CD4-positive, alpha-beta T cell (primary cell): ENCODE data around the gene MEIOC. TPM values are rescaled to one million over a fixed set of nuclear protein-coding genes. Genes with fewer than 3 reads are reported as not detected.
"Not testable (repeated sequence)": the region's sequence is repeated elsewhere in the genome, so short reads cannot be mapped to it uniquely, and the experiment has no call there.

ENCODE experiments used
- ATAC-seq: fragments of 200-7000 bp; cut with Tn5 transposase; one replicate; pipeline ENCODE4 v1.10.0; 2022; ENCODE audit warnings: mild to moderate bottlenecking; ENCODE audit not compliant: poor library complexity
- CTCF ChIA-PET: fragments of 350-600 bp; sonication (Branson Sonifier 250); formaldehyde crosslinking; loops from one replicate; lab custom pipeline; 2021; ENCODE audit warnings: antibody characterized with exemption, inconsistent platforms; lab: Charles Lee
- POLR2A ChIA-PET: fragments of 350-600 bp; sonication (Branson Sonifier 250); formaldehyde crosslinking; loops from one replicate; lab custom pipeline; 2021; ENCODE audit warnings: antibody characterized with exemption, inconsistent platforms; lab: Charles Lee
- DNase-seq, 14 experiments: peaks; one replicate each; pipeline ENCODE4 v3.0.0-alpha.2; 2013 to 2020; ENCODE audit warnings: mixed read lengths in 2 of 14
- H3K27ac ChIP-seq, 2 donors: one replicate each; pipeline versions ENCODE4 v1.5.1 to v1.7.0; 2013; ENCODE audit warnings: low read length in 2 of 2, low read depth in 1 of 2, mild to moderate bottlenecking in 1 of 2
- H3K27me3 ChIP-seq, 2 experiments: 1 replicate in 1 of 2; 2 replicates in 1 of 2; pipeline versions ENCODE4 v1.6.1 to v1.7.0; 2013; ENCODE audit warnings: low read length in 2 of 2, control low read depth in 1 of 2, mild to moderate bottlenecking in 1 of 2, moderate library complexity in 1 of 2; ENCODE audit not compliant: insufficient read depth in 2 of 2, control insufficient read depth in 1 of 2
- H3K36me3 ChIP-seq: one replicate; pipeline ENCODE4 v1.6.1; 2013; ENCODE audit warnings: low read length, control low read depth; ENCODE audit not compliant: insufficient read depth
- H3K4me1 ChIP-seq: one replicate; pipeline ENCODE4 v1.6.1; 2013; ENCODE audit warnings: low read length, control low read depth; ENCODE audit not compliant: insufficient read depth
- H3K4me3 ChIP-seq: one replicate; pipeline ENCODE4 v1.5.1; 2013; ENCODE audit warnings: mild to moderate bottlenecking, low read length, moderate library complexity
- H3K9me3 ChIP-seq, 2 experiments: 1 replicate in 1 of 2; 2 replicates in 1 of 2; pipeline versions ENCODE4 v1.6.1 to v1.7.0; 2013; ENCODE audit warnings: low read length in 2 of 2, mild to moderate bottlenecking in 2 of 2, control low read depth in 1 of 2, moderate library complexity in 1 of 2; ENCODE audit not compliant: control insufficient read depth in 1 of 2, insufficient read depth in 1 of 2
- H3K27ac Mint-ChIP-seq: one replicate; pipeline ENCODE4 v1.8.0; 2020; ENCODE audit warnings: mixed read lengths
- H3K27me3 Mint-ChIP-seq: one replicate; pipeline ENCODE4 v1.8.0; 2021; ENCODE audit warnings: mixed read lengths
- H3K36me3 Mint-ChIP-seq: one replicate; pipeline ENCODE4 v1.8.0; 2021; ENCODE audit warnings: low read depth, mixed read lengths
- H3K4me1 Mint-ChIP-seq: one replicate; pipeline ENCODE4 v1.8.0; 2021; ENCODE audit warnings: low read depth, mixed read lengths
- H3K4me3 Mint-ChIP-seq: one replicate; pipeline ENCODE4 v1.8.0; 2020; ENCODE audit warnings: mild to moderate bottlenecking, mixed read lengths
- H3K9me3 Mint-ChIP-seq: one replicate; pipeline ENCODE4 v1.8.0; 2020; ENCODE audit warnings: mixed read lengths
- CTCF ChIP-seq: fragments of 200-600 bp; IDR thresholded peaks from one replicate; pipeline ENCODE4 v1.8.0; 2022; ENCODE audit warnings: antibody characterized with exemption, mild to moderate bottlenecking
- intact Hi-C, 2 experiments: fragments of 100-400 bp; cut with DNase I in 1 of 2; cut with micrococcal nuclease in 1 of 2; formaldehyde crosslinking; loops; one replicate each; pipeline versions ENCODE4 v1.15.1 to v1.9.0; 2023 to 2025; cut with DNase I, micrococcal nuclease
- total RNA-seq, 174 experiments: library from RNA in 2 of 174; stranded (reverse) in 2 of 174; gene quantifications; one replicate each; pipeline ENCODE4 v1.2.3 and lab custom pipeline; 2021 to 2026

The MEIOC gene
- total RNA-seq, 2 experiments from 2014 or later, result 0.08 TPM; not detected in 1

GRCh38 chr17:44673893-44674292 is 17.6 kb downstream of the MEIOC start:
- Mint-ChIP-seq H3K4me3 (no peak overlapping the region), H3K27ac (no peak overlapping the region), H3K4me1 (no peaks in the 10 kb centered on the region), H3K27me3 (no peaks in the 10 kb centered on the region), H3K36me3 (peaks cover 18% of the 10 kb centered on the region), H3K9me3 (no peaks in the 10 kb centered on the region)
- POLR2A ChIA-PET, result no interaction called here
- Histone ChIP-seq H3K4me1 (no peaks in the 10 kb centered on the region), H3K27me3 (no peaks in the 10 kb centered on the region), H3K36me3 (peaks cover 8% of the 10 kb centered on the region), H3K27ac (no peak overlapping the region), H3K4me3 (no peak overlapping the region), H3K9me3 (no peaks in the 10 kb centered on the region)
- CTCF ChIA-PET, result no interaction called here
- no peak for TF ChIP-seq CTCF
- intact Hi-C loops, result loop anchor here in 1 of 2 experiments (5.0 kb wide), 1 partner anchor 142 kb away; no protein-coding TSS in a partner anchor
- ATAC-seq (no peak), DNase-seq (no peak)

- H3K27ac ChIP-seq, result no peak overlapping the region
- no peaks in the 10 kb centered on the region for H3K27me3 Mint-ChIP-seq
- H3K27ac Mint-ChIP-seq, result no peak overlapping the region
- ChIA-PET CTCF (no interaction called here), POLR2A (no interaction called here)
- no peak for TF ChIP-seq CTCF
- no peaks in the 10 kb centered on the region for H3K9me3 Mint-ChIP-seq
- peaks cover 47% of the 10 kb centered on the region for H3K36me3 Mint-ChIP-seq
- no peak overlapping the region for H3K4me3 ChIP-seq
- H3K4me3 Mint-ChIP-seq, result no peak overlapping the region
- H3K4me1 Mint-ChIP-seq, result no peaks in the 10 kb centered on the region
- no peaks in the 10 kb centered on the region for H3K27me3 ChIP-seq
- no peak for ATAC-seq
- no peaks in the 10 kb centered on the region for H3K9me3 ChIP-seq
- no peak for DNase-seq
- intact Hi-C loops, result no loop called here
- no peaks in the 10 kb centered on the region for H3K4me1 ChIP-seq
- peaks cover 32% of the 10 kb centered on the region for H3K36me3 ChIP-seq
These were observed 20.9 kb downstream of the MEIOC start for GRCh38 chr17:44677136-44677535.

- H3K36me3 Mint-ChIP-seq, result peaks cover 81% of the 10 kb centered on the region
These were observed 27.0 kb downstream of the MEIOC start for GRCh38 chr17:44683303-44683702.

GRCh38 chr17:44687756-44688155 is 31.5 kb downstream of the MEIOC start:
- CTCF ChIA-PET, result no interaction called here
- H3K4me1 Mint-ChIP-seq, result peaks cover 30% of the 10 kb centered on the region
- peaks cover 27% of the 10 kb centered on the region for H3K4me1 ChIP-seq
- TF ChIP-seq CTCF, result no peak
- ATAC-seq, result no peak
- H3K36me3 Mint-ChIP-seq, result peaks cover 56% of the 10 kb centered on the region
- intact Hi-C loops, result loop anchor here in 1 of 2 experiments (2.0 kb wide), 2 partner anchors 179 to 211 kb away; partner anchors contain the start of gene EFTUD2
- H3K27ac Mint-ChIP-seq, result no peak overlapping the region
- DNase-seq, result no peak
- H3K9me3 Mint-ChIP-seq, result no peaks in the 10 kb centered on the region
- peaks cover 28% of the 10 kb centered on the region for H3K36me3 ChIP-seq
- H3K4me3 ChIP-seq, result no peak overlapping the region
- H3K27me3 ChIP-seq, result no peaks in the 10 kb centered on the region
- no peaks in the 10 kb centered on the region for H3K27me3 Mint-ChIP-seq
- no peaks in the 10 kb centered on the region for H3K9me3 ChIP-seq
- no peak overlapping the region for H3K27ac ChIP-seq
- no peak overlapping the region for H3K4me3 Mint-ChIP-seq
- POLR2A ChIA-PET, result no interaction called here

More at GRCh38 chr17:44683303-44683702, 27.0 kb downstream of the MEIOC start:
- H3K4me1 ChIP-seq, ATAC-seq, H3K27ac Mint-ChIP-seq, H3K9me3 ChIP-seq, H3K9me3 Mint-ChIP-seq, H3K4me3 ChIP-seq, DNase-seq, POLR2A ChIA-PET, H3K4me3 Mint-ChIP-seq, H3K27ac ChIP-seq, intact Hi-C loops, H3K27me3 ChIP-seq, H3K27me3 Mint-ChIP-seq, H3K4me1 Mint-ChIP-seq: not testable (repeated sequence)
- CTCF ChIA-PET, result interaction anchor here (0.6 kb wide), 1 partner anchor 13 kb away, joined by 3 read pairs; no protein-coding TSS in a partner anchor
- peaks cover 59% of the 10 kb centered on the region for H3K36me3 ChIP-seq
